GM23248 (cell line): Measurements from ENCODE around the gene BTG1.

ENCODE experiments used
- EZH2 ChIP-seq: fragments of 200-600 bp; sonication (generic); IDR thresholded peaks from 2 replicates; pipeline ENCODE4 v1.6.1; 2018; ENCODE audit warnings: antibody characterized with exemption, mild to moderate bottlenecking; ENCODE audit not compliant: insufficient read depth, poor library complexity, severe bottlenecking
- EZH2phosphoT487 ChIP-seq: fragments of 200-600 bp; sonication (generic); IDR thresholded peaks from 2 replicates; pipeline ENCODE4 v1.6.1; 2018; ENCODE audit warnings: antibody characterized with exemption, moderate library complexity, mild to moderate bottlenecking, low read depth; ENCODE audit not compliant: insufficient read depth

DNA sequence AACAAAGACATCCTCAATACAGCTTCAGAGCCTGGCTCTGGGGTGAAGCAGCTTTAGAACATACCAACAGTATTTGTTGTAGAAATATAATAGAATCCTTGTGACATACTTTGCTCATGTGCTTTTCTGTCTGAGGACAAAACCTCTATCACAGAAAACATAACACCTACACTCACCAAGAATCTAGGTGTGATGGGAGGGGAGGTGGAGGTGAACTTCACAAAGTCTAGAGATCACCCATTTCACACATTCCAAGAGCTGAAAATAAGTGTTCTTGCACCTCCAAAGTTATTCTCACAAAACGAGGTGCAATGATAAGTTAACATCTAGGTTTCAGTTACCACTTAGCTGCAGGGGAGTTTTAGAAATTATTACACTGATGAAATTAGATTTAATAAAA lies 32.7 kb upstream of the BTG1 start:
- TF ChIP-seq EZH2 (no peak), EZH2phosphoT487 (no peak)
